ENCODE results near the gene MAPK8IP3.
"Not testable (repeated sequence)": the region's sequence is repeated elsewhere in the genome, so short reads cannot be mapped to it uniquely, and the experiment has no call there.

Gene MAPK8IP3

DNA sequence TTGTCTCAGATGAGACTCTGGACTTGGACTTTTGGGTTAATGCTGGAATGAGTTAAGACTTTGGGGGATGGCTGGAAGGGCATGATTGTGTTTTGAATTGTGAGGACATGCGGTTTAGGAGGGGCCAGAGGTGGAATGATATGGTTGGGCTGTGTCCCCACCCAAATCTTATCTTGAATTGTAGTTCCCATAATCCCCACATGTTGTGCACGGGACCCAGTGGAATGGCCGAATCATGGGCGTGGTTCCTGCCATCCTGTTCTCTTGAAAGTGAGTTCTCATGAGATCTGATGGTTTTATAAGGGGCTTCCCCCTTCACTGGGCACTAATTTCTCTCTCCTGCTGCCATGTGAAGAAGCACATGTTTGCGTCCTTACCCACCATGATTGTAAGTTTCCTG is 93.3 kb downstream of the MAPK8IP3 start:
- H2BK120ac ChIP-seq (ENCODE audit: low read depth, low read length); H3K4me1 ChIP-seq (ENCODE audit: control insufficient read depth, low read depth, low read length): not testable (repeated sequence)
- WGBS (ENCODE audit: extremely low coverage, insufficient coverage, low lambda C conversion rate), result no CpG with 5 or more reads among the region's 5 CpGs

DNA sequence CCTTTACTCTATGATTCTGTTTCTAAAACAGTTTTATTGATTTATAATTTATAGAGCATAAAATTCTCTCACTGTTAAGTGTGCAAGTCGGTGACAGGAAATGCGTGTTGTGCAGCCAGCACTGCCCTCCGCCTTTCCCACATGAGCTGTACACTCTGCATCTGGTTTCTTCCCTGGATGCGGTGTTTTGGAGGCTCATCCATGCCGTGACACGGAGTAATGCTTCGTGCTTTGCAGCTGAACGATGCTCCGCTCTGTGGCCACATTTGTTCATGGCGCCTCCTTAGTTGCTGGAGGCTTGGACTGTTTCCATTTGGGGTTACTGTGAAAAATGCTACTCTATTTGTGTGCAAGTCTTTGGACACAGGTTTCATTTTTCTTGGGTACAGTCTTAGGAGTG is 94.7 kb downstream of the MAPK8IP3 start:
- WGBS (ENCODE audit: extremely low coverage, insufficient coverage, low lambda C conversion rate), result no CpG with 5 or more reads among the region's 10 CpGs
- Histone ChIP-seq H2AK5ac (ENCODE audit: low read length) (no peak overlapping the region), H3K27ac (ENCODE audit: low read depth, low read length) (no peak overlapping the region), H2BK15ac (replicated peaks; ENCODE audit: low read depth) (no peak overlapping the region), H4K5ac (ENCODE audit: low read length) (no peak overlapping the region), H3K9ac (ENCODE audit: low read length) (no peak overlapping the region), H3K18ac (ENCODE audit: low read length) (no peak overlapping the region), H3K27me3 (ENCODE audit: insufficient read depth, low read length, poor library complexity) (no peaks in the 10 kb centered on the region), H3K36me3 (ENCODE audit: control insufficient read depth, insufficient read depth, low read length) (no peaks in the 10 kb centered on the region), H3K56ac (ENCODE audit: low read length) (no peak overlapping the region), H4K8ac (ENCODE audit: low read depth, low read length) (no peak overlapping the region), H3K4ac (ENCODE audit: low read depth, low read length) (no peak overlapping the region), H2BK120ac (ENCODE audit: low read depth, low read length) (no peak overlapping the region), H3K79me2 (ENCODE audit: control insufficient read depth, insufficient read depth, low read length) (no peaks in the 10 kb centered on the region), H3K4me1 (ENCODE audit: control insufficient read depth, low read depth, low read length) (no peaks in the 10 kb centered on the region), H3K4me2 (ENCODE audit: low read length) (no peak overlapping the region), H3K4me3 (ENCODE audit: low read length) (no peak overlapping the region), H3K23ac (ENCODE audit: low read length) (no peak overlapping the region), H2BK5ac (ENCODE audit: low read length) (no peak overlapping the region), H3K79me1 (ENCODE audit: low read length) (no peaks in the 10 kb centered on the region)
- no peak for DNase-seq

More for the DNA sequence above, 93.3 kb downstream of the MAPK8IP3 start:
- H2BK5ac ChIP-seq (ENCODE audit: low read length); H3K56ac ChIP-seq (ENCODE audit: low read length); DNase-seq; H4K8ac ChIP-seq (ENCODE audit: low read depth, low read length); H3K27me3 ChIP-seq (ENCODE audit: insufficient read depth, low read length, poor library complexity); H3K27ac ChIP-seq (ENCODE audit: low read depth, low read length); H4K5ac ChIP-seq (ENCODE audit: low read length); H3K4me3 ChIP-seq (ENCODE audit: low read length); H3K18ac ChIP-seq (ENCODE audit: low read length); H3K4ac ChIP-seq (ENCODE audit: low read depth, low read length); H3K36me3 ChIP-seq (ENCODE audit: control insufficient read depth, insufficient read depth, low read length); H2BK15ac ChIP-seq (replicated peaks; ENCODE audit: low read depth); H3K79me2 ChIP-seq (ENCODE audit: control insufficient read depth, insufficient read depth, low read length); H3K9ac ChIP-seq (ENCODE audit: low read length); H3K4me2 ChIP-seq (ENCODE audit: low read length); H3K23ac ChIP-seq (ENCODE audit: low read length); H3K79me1 ChIP-seq (ENCODE audit: low read length); H2AK5ac ChIP-seq (ENCODE audit: low read length): not testable (repeated sequence)

DNA sequence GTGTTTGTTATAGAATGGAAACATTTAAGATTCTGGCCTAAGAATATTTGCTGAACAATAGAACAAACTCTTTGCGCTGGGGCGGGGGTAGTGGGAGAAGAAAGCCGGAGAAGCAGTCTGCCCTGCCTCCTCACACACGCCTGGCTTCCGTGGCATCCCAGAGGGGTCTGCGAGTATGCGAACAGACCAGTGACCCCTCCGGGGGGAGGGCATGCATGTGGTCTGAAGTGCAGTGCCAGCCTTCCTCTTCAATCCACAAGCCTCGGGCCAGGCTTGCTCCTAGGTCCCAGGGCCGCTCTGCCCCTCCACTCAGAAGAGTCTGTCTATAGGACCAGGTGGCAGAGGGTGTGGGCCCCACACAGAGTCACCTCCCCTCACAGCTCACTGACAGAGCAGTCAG is 101.6 kb downstream of the MAPK8IP3 start:
- WGBS (ENCODE audit: extremely low coverage, insufficient coverage, low lambda C conversion rate), result no CpG with 5 or more reads among the region's 10 CpGs

DNA sequence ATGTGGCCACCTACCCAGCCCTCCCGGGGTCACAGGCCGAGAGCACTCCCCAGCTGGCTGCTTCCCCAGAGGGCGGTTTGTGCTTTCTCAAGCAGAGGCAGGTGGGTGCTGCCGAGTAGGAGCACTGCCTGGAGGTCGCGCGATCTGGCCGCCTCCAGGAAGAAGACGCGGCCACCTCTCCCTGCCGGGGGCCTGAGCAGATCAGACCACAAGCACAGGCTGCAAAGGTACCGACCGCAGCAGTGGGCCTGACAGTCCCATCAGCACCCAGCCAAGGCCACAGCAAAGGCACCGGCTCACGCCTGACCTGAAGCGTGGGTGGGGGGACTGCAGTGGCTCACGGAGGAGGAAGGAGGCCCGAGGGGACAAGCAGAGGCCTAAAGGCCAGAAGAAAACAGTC is 102.7 kb downstream of the MAPK8IP3 start:
- no peak for DNase-seq
- H3K4me1 ChIP-seq (ENCODE audit: control insufficient read depth, low read depth, low read length), result no peaks in the 10 kb centered on the region
- H2BK5ac ChIP-seq (ENCODE audit: low read length), result no peak overlapping the region
- no peak overlapping the region for H4K5ac ChIP-seq (ENCODE audit: low read length)
- H3K56ac ChIP-seq (ENCODE audit: low read length), result no peak overlapping the region
- no peak overlapping the region for H2BK15ac ChIP-seq (replicated peaks; ENCODE audit: low read depth)
- H3K27ac ChIP-seq (ENCODE audit: low read depth, low read length), result no peak overlapping the region
- H2BK120ac ChIP-seq (ENCODE audit: low read depth, low read length), result no peak overlapping the region
- H3K36me3 ChIP-seq (ENCODE audit: control insufficient read depth, insufficient read depth, low read length), result no peaks in the 10 kb centered on the region
- no peak overlapping the region for H4K8ac ChIP-seq (ENCODE audit: low read depth, low read length)
- H3K9ac ChIP-seq (ENCODE audit: low read length), result no peak overlapping the region
- H3K4me2 ChIP-seq (ENCODE audit: low read length), result no peak overlapping the region
- no peak overlapping the region for H3K4me3 ChIP-seq (ENCODE audit: low read length)
- no peak overlapping the region for H2AK5ac ChIP-seq (ENCODE audit: low read length)
- no peaks in the 10 kb centered on the region for H3K27me3 ChIP-seq (ENCODE audit: insufficient read depth, low read length, poor library complexity)
- no peaks in the 10 kb centered on the region for H3K79me2 ChIP-seq (ENCODE audit: control insufficient read depth, insufficient read depth, low read length)
- WGBS (ENCODE audit: extremely low coverage, insufficient coverage, low lambda C conversion rate), result no CpG with 5 or more reads among the region's 18 CpGs
- no peak overlapping the region for H3K18ac ChIP-seq (ENCODE audit: low read length)
- H3K4ac ChIP-seq (ENCODE audit: low read depth, low read length), result no peak overlapping the region
- no peak overlapping the region for H3K23ac ChIP-seq (ENCODE audit: low read length)
- no peaks in the 10 kb centered on the region for H3K79me1 ChIP-seq (ENCODE audit: low read length)

More for the DNA sequence above, 101.6 kb downstream of the MAPK8IP3 start:
- H3K36me3 ChIP-seq (ENCODE audit: control insufficient read depth, insufficient read depth, low read length), result no peaks in the 10 kb centered on the region
- H3K4ac ChIP-seq (ENCODE audit: low read depth, low read length), result no peak overlapping the region
- no peaks in the 10 kb centered on the region for H3K4me1 ChIP-seq (ENCODE audit: control insufficient read depth, low read depth, low read length)
- no peak overlapping the region for H3K9ac ChIP-seq (ENCODE audit: low read length)
- H4K8ac ChIP-seq (ENCODE audit: low read depth, low read length), result no peak overlapping the region
- H3K27me3 ChIP-seq (ENCODE audit: insufficient read depth, low read length, poor library complexity), result no peaks in the 10 kb centered on the region
- no peak overlapping the region for H4K5ac ChIP-seq (ENCODE audit: low read length)
- no peak overlapping the region for H2BK5ac ChIP-seq (ENCODE audit: low read length)
- no peak overlapping the region for H3K56ac ChIP-seq (ENCODE audit: low read length)
- no peak overlapping the region for H3K27ac ChIP-seq (ENCODE audit: low read depth, low read length)
- H2BK120ac ChIP-seq (ENCODE audit: low read depth, low read length), result no peak overlapping the region
- H3K79me1 ChIP-seq (ENCODE audit: low read length), result no peaks in the 10 kb centered on the region
- no peak for DNase-seq
- no peak overlapping the region for H2AK5ac ChIP-seq (ENCODE audit: low read length)
- no peaks in the 10 kb centered on the region for H3K79me2 ChIP-seq (ENCODE audit: control insufficient read depth, insufficient read depth, low read length)
- no peak overlapping the region for H2BK15ac ChIP-seq (replicated peaks; ENCODE audit: low read depth)
- no peak overlapping the region for H3K18ac ChIP-seq (ENCODE audit: low read length)
- H3K4me3 ChIP-seq (ENCODE audit: low read length), result no peak overlapping the region
- H3K23ac ChIP-seq (ENCODE audit: low read length), result no peak overlapping the region
- no peak overlapping the region for H3K4me2 ChIP-seq (ENCODE audit: low read length)

DNA sequence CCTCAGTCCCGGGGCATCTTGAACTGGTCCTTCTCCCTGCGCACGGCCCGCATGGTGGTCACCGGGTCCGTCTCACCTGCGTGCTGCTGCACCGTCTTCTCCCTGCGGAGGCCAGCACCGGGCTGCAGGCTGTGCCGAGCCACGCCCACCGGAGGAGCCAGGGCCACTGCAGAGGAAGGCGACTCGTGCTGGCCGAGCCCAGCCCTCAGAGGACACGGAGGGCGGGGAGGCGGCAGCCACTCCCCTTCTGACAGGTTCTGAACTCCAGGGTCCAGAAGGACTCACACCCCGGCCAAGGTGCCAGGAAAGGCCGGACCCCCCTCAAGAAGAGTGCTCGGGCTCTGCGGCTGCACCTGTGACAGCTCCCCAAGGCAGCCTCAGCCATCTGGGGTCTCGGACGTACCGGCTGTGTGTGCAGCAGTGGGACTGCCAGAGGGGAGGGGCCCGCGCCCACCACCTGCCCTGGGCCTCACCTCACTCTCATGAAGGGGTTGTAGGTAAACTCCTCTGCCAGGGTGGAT is 103.3 kb downstream of the MAPK8IP3 start:
- Histone ChIP-seq H3K4ac (ENCODE audit: low read depth, low read length) (no peak overlapping the region), H2BK15ac (replicated peaks; ENCODE audit: low read depth) (no peak overlapping the region), H2BK5ac (ENCODE audit: low read length) (no peak overlapping the region), H3K9ac (ENCODE audit: low read length) (no peak overlapping the region), H4K5ac (ENCODE audit: low read length) (no peak overlapping the region), H3K18ac (ENCODE audit: low read length) (no peak overlapping the region), H3K79me1 (ENCODE audit: low read length) (no peaks in the 10 kb centered on the region), H3K4me2 (ENCODE audit: low read length) (no peak overlapping the region), H3K27ac (ENCODE audit: low read depth, low read length) (no peak overlapping the region), H3K79me2 (ENCODE audit: control insufficient read depth, insufficient read depth, low read length) (no peaks in the 10 kb centered on the region), H3K27me3 (ENCODE audit: insufficient read depth, low read length, poor library complexity) (no peaks in the 10 kb centered on the region), H3K56ac (ENCODE audit: low read length) (no peak overlapping the region), H2AK5ac (ENCODE audit: low read length) (no peak overlapping the region), H2BK120ac (ENCODE audit: low read depth, low read length) (no peak overlapping the region), H3K4me3 (ENCODE audit: low read length) (no peak overlapping the region), H4K8ac (ENCODE audit: low read depth, low read length) (no peak overlapping the region), H3K36me3 (ENCODE audit: control insufficient read depth, insufficient read depth, low read length) (no peaks in the 10 kb centered on the region), H3K23ac (ENCODE audit: low read length) (no peak overlapping the region), H3K4me1 (ENCODE audit: control insufficient read depth, low read depth, low read length) (no peaks in the 10 kb centered on the region)
- peak; percentile 43 for DNase-seq
- WGBS (ENCODE audit: extremely low coverage, insufficient coverage, low lambda C conversion rate), result no CpG with 5 or more reads among the region's 28 CpGs

DNA sequence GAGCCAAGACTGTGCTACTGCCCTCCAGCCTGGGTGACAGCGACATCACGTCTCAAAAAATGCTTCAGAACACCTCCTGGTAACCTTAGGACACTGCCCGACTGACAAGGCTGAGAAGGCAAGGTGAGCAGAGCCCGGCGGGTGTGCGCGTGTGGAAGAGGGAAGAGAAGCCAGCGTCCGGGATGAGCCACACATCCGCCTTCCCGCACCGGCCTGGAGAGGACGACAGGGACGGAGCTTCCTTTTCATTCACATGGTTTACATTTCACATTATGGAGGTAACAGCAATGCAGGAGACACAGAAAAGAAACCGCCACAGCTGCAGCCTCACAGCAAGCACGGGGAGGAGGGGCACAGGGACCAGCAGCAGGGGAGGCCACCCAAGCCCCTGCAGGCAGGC is 104.1 kb downstream of the MAPK8IP3 start:
- H4K5ac ChIP-seq (ENCODE audit: low read length), result no peak overlapping the region
- H3K23ac ChIP-seq (ENCODE audit: low read length), result no peak overlapping the region
- DNase-seq, result no peak
- H3K36me3 ChIP-seq (ENCODE audit: control insufficient read depth, insufficient read depth, low read length), result no peaks in the 10 kb centered on the region
- H3K27ac ChIP-seq (ENCODE audit: low read depth, low read length), result no peak overlapping the region
- no peaks in the 10 kb centered on the region for H3K79me1 ChIP-seq (ENCODE audit: low read length)
- no peaks in the 10 kb centered on the region for H3K79me2 ChIP-seq (ENCODE audit: control insufficient read depth, insufficient read depth, low read length)
- H3K18ac ChIP-seq (ENCODE audit: low read length), result no peak overlapping the region
- H2AK5ac ChIP-seq (ENCODE audit: low read length), result no peak overlapping the region
- no peak overlapping the region for H3K4ac ChIP-seq (ENCODE audit: low read depth, low read length)
- H4K8ac ChIP-seq (ENCODE audit: low read depth, low read length), result no peak overlapping the region
- no CpG with 5 or more reads among the region's 16 CpGs for WGBS (ENCODE audit: extremely low coverage, insufficient coverage, low lambda C conversion rate)
- no peak overlapping the region for H3K4me3 ChIP-seq (ENCODE audit: low read length)
- H2BK5ac ChIP-seq (ENCODE audit: low read length), result no peak overlapping the region
- no peak overlapping the region for H3K56ac ChIP-seq (ENCODE audit: low read length)
- H3K4me1 ChIP-seq (ENCODE audit: control insufficient read depth, low read depth, low read length), result no peaks in the 10 kb centered on the region
- H3K4me2 ChIP-seq (ENCODE audit: low read length), result no peak overlapping the region
- no peak overlapping the region for H2BK120ac ChIP-seq (ENCODE audit: low read depth, low read length)
- no peaks in the 10 kb centered on the region for H3K27me3 ChIP-seq (ENCODE audit: insufficient read depth, low read length, poor library complexity)
- no peak overlapping the region for H3K9ac ChIP-seq (ENCODE audit: low read length)
- no peak overlapping the region for H2BK15ac ChIP-seq (replicated peaks; ENCODE audit: low read depth)
